ENCODE data around the gene DIP2C. TPM values are rescaled to one million over a fixed set of nuclear protein-coding genes. Genes with fewer than 3 reads are reported as not detected.

The DIP2C gene
- total RNA-seq, 1 donor from 2014 or later = 24.8 TPM

- DNase-seq (ENCODE audit: low spot score) = no peak
Measured at GRCh38 chr10:676178-676577, 13.3 kb downstream of the DIP2C start.

- no peak for DNase-seq (ENCODE audit: low spot score)
Measured at GRCh38 chr10:675532-675931, 13.9 kb downstream of the DIP2C start.

GRCh38 chr10:673492-673891 lies 16.0 kb downstream of the DIP2C start:
- DNase-seq (ENCODE audit: low spot score) = no peak

- DNase-seq (ENCODE audit: low spot score) = no peak
Measured at GRCh38 chr10:672992-673391, 16.5 kb downstream of the DIP2C start.

- no peak for DNase-seq (ENCODE audit: low spot score)
Measured at GRCh38 chr10:672203-672602, 17.3 kb downstream of the DIP2C start.

GRCh38 chr10:670990-671389 lies 18.5 kb downstream of the DIP2C start:
- DNase-seq (ENCODE audit: low spot score) = no peak

GRCh38 chr10:670038-670437 lies 19.4 kb downstream of the DIP2C start:
- no peak for DNase-seq (ENCODE audit: low spot score)

- DNase-seq (ENCODE audit: low spot score) = no peak
Measured at GRCh38 chr10:668786-669485, 20.5 kb downstream of the DIP2C start.

GRCh38 chr10:667602-668143 lies 21.8 kb downstream of the DIP2C start:
- DNase-seq (ENCODE audit: low spot score) = no peak

- DNase-seq (ENCODE audit: low spot score) = no peak
Measured at GRCh38 chr10:667096-667495, 22.4 kb downstream of the DIP2C start.

GRCh38 chr10:666237-667012 lies 23.0 kb downstream of the DIP2C start:
- DNase-seq (ENCODE audit: low spot score) = no peak

GRCh38 chr10:665579-666091 lies 23.8 kb downstream of the DIP2C start:
- DNase-seq (ENCODE audit: low spot score) = peak; percentile 86

- no peak for DNase-seq (ENCODE audit: low spot score)
Measured at GRCh38 chr10:664893-665292, 24.6 kb downstream of the DIP2C start.

GRCh38 chr10:664301-664700 lies 25.2 kb downstream of the DIP2C start:
- DNase-seq (ENCODE audit: low spot score) = no peak

- DNase-seq (ENCODE audit: low spot score) = no peak
Measured at GRCh38 chr10:663831-664251, 25.6 kb downstream of the DIP2C start.

- no peak for DNase-seq (ENCODE audit: low spot score)
Measured at GRCh38 chr10:663466-663751, 26.1 kb downstream of the DIP2C start.

GRCh38 chr10:662686-663465 lies 26.6 kb downstream of the DIP2C start:
- no peak for DNase-seq (ENCODE audit: low spot score)

GRCh38 chr10:662223-662605 lies 27.3 kb downstream of the DIP2C start:
- DNase-seq (ENCODE audit: low spot score) = no peak

GRCh38 chr10:661597-662222 lies 27.8 kb downstream of the DIP2C start:
- DNase-seq (ENCODE audit: low spot score) = no peak

GRCh38 chr10:660970-661596 lies 28.4 kb downstream of the DIP2C start:
- no peak for DNase-seq (ENCODE audit: low spot score)

- no peak for DNase-seq (ENCODE audit: low spot score)
Measured at GRCh38 chr10:660413-660969, 29.0 kb downstream of the DIP2C start.

Measured in umbilical cord (tissue), 2 donors.